CD14-positive monocyte (primary cell): ENCODE data around the gene CFAP299. TPM values are rescaled to one million over a fixed set of nuclear protein-coding genes. Genes with fewer than 3 reads are reported as not detected.

Experiments
- DNase-seq, 3 donors: peaks; one replicate each; pipeline ENCODE4 v3.0.0-alpha.2; 2011 to 2022
- H2AFZ ChIP-seq: 2 replicates; pipeline ENCODE4 v1.6.0; 2012; ENCODE audit warnings: mild to moderate bottlenecking, low read depth, low read length, inconsistent platforms; ENCODE audit not compliant: insufficient read depth, poor library complexity, severe bottlenecking
- H3K27ac ChIP-seq, 2 donors: 1 replicate in 1 of 2; 2 replicates in 1 of 2; pipeline ENCODE4 v1.5.1; 2012 to 2013; ENCODE audit warnings: low read length in 2 of 2, control low read depth in 1 of 2, inconsistent platforms in 1 of 2, low read depth in 1 of 2, mild to moderate bottlenecking in 1 of 2
- H3K27me3 ChIP-seq, 2 donors: one replicate each; pipeline versions ENCODE4 v1.6.0 to v1.6.1; 2011 to 2013; ENCODE audit warnings: low read length in 2 of 2; ENCODE audit not compliant: control insufficient read depth in 2 of 2, insufficient read depth in 2 of 2
- H3K36me3 ChIP-seq, 2 donors: replicated peaks in 1 of 2; 1 replicate in 1 of 2; 2 replicates in 1 of 2; pipeline versions ENCODE4 v1.5.1 to v1.6.1; 2012 to 2013; ENCODE audit warnings: low read length in 2 of 2, control low read depth in 1 of 2, inconsistent platforms in 1 of 2, mild to moderate bottlenecking in 1 of 2; ENCODE audit not compliant: insufficient read depth in 2 of 2, control insufficient read depth in 1 of 2
- H3K4me1 ChIP-seq, 2 donors: 1 replicate in 1 of 2; 2 replicates in 1 of 2; pipeline versions ENCODE4 v1.5.1 to v1.6.1; 2012 to 2013; ENCODE audit warnings: low read length in 2 of 2, control low read depth in 1 of 2, inconsistent platforms in 1 of 2, mild to moderate bottlenecking in 1 of 2, moderate library complexity in 1 of 2; ENCODE audit not compliant: insufficient read depth in 2 of 2, control insufficient read depth in 1 of 2
- H3K4me2 ChIP-seq: replicated peaks from 2 replicates; pipeline ENCODE3; 2012; ENCODE audit warnings: low read length, moderate library complexity, mild to moderate bottlenecking; ENCODE audit not compliant: poor library complexity, severe bottlenecking; ENCODE audit errors: extremely low read depth
- H3K4me3 ChIP-seq, 3 experiments: fragments of 200-600 bp in 1 of 3; sonication (generic) in 1 of 3; replicated peaks in 1 of 3; 1 replicate in 2 of 3; 2 replicates in 1 of 3; pipeline ENCODE4 v1.5.1; 2011 to 2013; ENCODE audit warnings: low read length in 3 of 3, mild to moderate bottlenecking in 3 of 3, control low read depth in 2 of 3, low read depth in 2 of 3, inconsistent platforms in 1 of 3, moderate library complexity in 1 of 3
- H3K79me2 ChIP-seq: 2 replicates; pipeline ENCODE4 v1.6.0; 2012; ENCODE audit warnings: mild to moderate bottlenecking, control low read depth, inconsistent platforms, low read length, moderate library complexity; ENCODE audit not compliant: insufficient read depth
- H3K9ac ChIP-seq: 2 replicates; pipeline ENCODE4 v1.6.0; 2017; ENCODE audit warnings: low read length, mild to moderate bottlenecking; ENCODE audit not compliant: insufficient read depth, poor library complexity, severe bottlenecking
- H3K9me3 ChIP-seq, 2 donors: replicated peaks in 1 of 2; 1 replicate in 1 of 2; 2 replicates in 1 of 2; pipeline versions ENCODE4 v1.5.1 to v1.6.1; 2012 to 2013; ENCODE audit warnings: low read length in 2 of 2, control low read depth in 1 of 2; ENCODE audit not compliant: control insufficient read depth in 1 of 2, insufficient read depth in 1 of 2
- H4K20me1 ChIP-seq: 2 replicates; pipeline ENCODE4 v1.6.0; 2012; ENCODE audit warnings: mild to moderate bottlenecking, low read length, control low read depth, moderate library complexity; ENCODE audit not compliant: insufficient read depth
- H3K27ac Mint-ChIP-seq, 7 donors: one replicate each; pipeline ENCODE4 v1.8.0; 2020; ENCODE audit warnings: mild to moderate bottlenecking in 7 of 7, mixed read lengths in 7 of 7, moderate library complexity in 6 of 7, inconsistent platforms in 2 of 7
- H3K27me3 Mint-ChIP-seq, 3 donors: one replicate each; pipeline ENCODE4 v1.8.0; 2021 to 2022; ENCODE audit warnings: low read depth in 3 of 3, mild to moderate bottlenecking in 3 of 3, mixed read lengths in 3 of 3, moderate library complexity in 3 of 3, inconsistent platforms in 1 of 3
- H3K36me3 Mint-ChIP-seq, 2 donors: one replicate each; pipeline ENCODE4 v1.8.0; 2020; ENCODE audit warnings: mixed read lengths in 2 of 2, inconsistent platforms in 1 of 2, mild to moderate bottlenecking in 1 of 2
- H3K4me1 Mint-ChIP-seq: one replicate; pipeline ENCODE4 v1.8.0; 2020; ENCODE audit warnings: mild to moderate bottlenecking, mixed read lengths
- H3K4me3 Mint-ChIP-seq, 2 donors: one replicate each; pipeline ENCODE4 v1.8.0; 2020; ENCODE audit warnings: mild to moderate bottlenecking in 2 of 2, mixed read lengths in 2 of 2, moderate library complexity in 1 of 2
- H3K9me3 Mint-ChIP-seq, 7 donors: one replicate each; pipeline ENCODE4 v1.8.0; 2020 to 2022; ENCODE audit warnings: mixed read lengths in 7 of 7, mild to moderate bottlenecking in 6 of 7, moderate library complexity in 6 of 7, inconsistent platforms in 2 of 7
- CTCF ChIP-seq: fragments of 200-600 bp; IDR thresholded peaks from one replicate; pipeline ENCODE4 v1.8.0; 2022; ENCODE audit warnings: antibody characterized with exemption, mild to moderate bottlenecking
- WGBS: methylation state at CpG from one replicate; pipeline ENCODE4 v1.1.5; 2013; ENCODE audit warnings: missing lambda C conversion rate; ENCODE audit not compliant: insufficient coverage; 5-methylcytosine and 5-hydroxymethylcytosine counted together
- intact Hi-C, 2 donors: fragments of 100-400 bp; cut with micrococcal nuclease; formaldehyde crosslinking; loops; one replicate each; pipeline versions ENCODE4 v1.15.0 to v1.15.1; 2023
- polyA plus RNA-seq, 3 donors: library from polyadenylated mRNA; depleted of rRNA in 1 of 3; unstranded in 2 of 3; stranded (reverse) in 1 of 3; fragments of 300-500 nt in 2 of 3; fragments of >200 nt in 1 of 3; fragmentation: Illumina TruSeq in 2 of 3; gene quantifications; 1 replicate in 2 of 3; 2 replicates in 1 of 3; pipeline ENCODE4 v1.2.3, GENCODE V29; 2012 to 2021

The CFAP299 gene
- polyA plus RNA-seq, 3 donors = not detected

DNA sequence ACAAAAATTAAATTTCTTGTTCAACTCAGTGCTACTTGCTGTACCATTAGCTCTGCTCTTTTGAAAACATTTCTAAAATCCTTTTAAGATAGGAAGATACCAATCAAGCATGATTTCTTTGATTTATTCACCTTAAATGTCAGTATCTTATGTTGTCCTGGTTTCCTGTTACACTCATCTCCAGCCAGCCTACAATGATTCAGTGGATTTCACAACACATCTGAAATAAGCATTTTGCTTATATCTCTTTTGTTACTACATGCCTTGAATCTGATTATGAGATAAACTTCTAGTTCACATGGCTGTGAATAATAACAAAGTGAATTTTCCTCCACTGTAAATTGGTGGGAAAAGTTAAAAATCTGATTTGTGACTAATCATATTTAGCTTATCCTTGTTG is 582.5 kb downstream of the CFAP299 start:
- Histone ChIP-seq H2AFZ (no peak overlapping the region), H3K36me3 (no peaks in the 10 kb centered on the region)
- intact Hi-C loops = no loop called here

GRCh38 chr4:80921441-80921840 is 585.9 kb downstream of the CFAP299 start:
- H3K4me1 ChIP-seq = no peaks in the 10 kb centered on the region
- intact Hi-C loops = no loop called here
- no peak overlapping the region for H3K4me3 Mint-ChIP-seq
- H3K36me3 Mint-ChIP-seq = no peaks in the 10 kb centered on the region
- no peak overlapping the region for H3K27ac Mint-ChIP-seq
- no peaks in the 10 kb centered on the region for H3K4me1 Mint-ChIP-seq
- H3K79me2 ChIP-seq = no peaks in the 10 kb centered on the region
- no peaks in the 10 kb centered on the region for H4K20me1 ChIP-seq
- H3K27ac ChIP-seq = no peak overlapping the region
- H3K9me3 Mint-ChIP-seq = peaks cover 0 to 2% (median 0%) of the 10 kb centered on the region in 7 donors
- WGBS = 80% methylated on average over 1 of the region's 2 CpGs
- H3K9ac ChIP-seq = no peak overlapping the region
- no peak for TF ChIP-seq CTCF
- no peaks in the 10 kb centered on the region for H3K36me3 ChIP-seq
- DNase-seq = no peak
- no peaks in the 10 kb centered on the region for H3K27me3 Mint-ChIP-seq
- no peak overlapping the region for H3K4me2 ChIP-seq
- no peaks in the 10 kb centered on the region for H3K27me3 ChIP-seq
- H3K4me3 ChIP-seq = no peak overlapping the region
- no peaks in the 10 kb centered on the region for H3K9me3 ChIP-seq
- no peak overlapping the region for H2AFZ ChIP-seq

More for the DNA sequence above, 582.5 kb downstream of the CFAP299 start:
- TF ChIP-seq CTCF = no peak
- no peak for DNase-seq
- no peaks in the 10 kb centered on the region for H3K27me3 Mint-ChIP-seq
- Histone ChIP-seq H3K9ac (no peak overlapping the region), H3K4me3 (no peak overlapping the region), H3K27ac (no peak overlapping the region), H3K79me2 (no peaks in the 10 kb centered on the region), H3K27me3 (no peaks in the 10 kb centered on the region), H3K9me3 (no peaks in the 10 kb centered on the region), H3K4me2 (no peak overlapping the region), H4K20me1 (no peaks in the 10 kb centered on the region), H3K4me1 (no peaks in the 10 kb centered on the region)
- no peak overlapping the region for H3K27ac Mint-ChIP-seq
- no peak overlapping the region for H3K4me3 Mint-ChIP-seq
- peaks cover 4% of the 10 kb centered on the region for H3K4me1 Mint-ChIP-seq
- peaks cover 0 to 3% (median 0%) of the 10 kb centered on the region in 7 donors for H3K9me3 Mint-ChIP-seq
- H3K36me3 Mint-ChIP-seq = no peaks in the 10 kb centered on the region
